B cell (primary cell): ENCODE results near the gene CEP131. TPM values are rescaled to one million over a fixed set of nuclear protein-coding genes. Genes with fewer than 3 reads are reported as not detected.

Experiments
- ATAC-seq: fragments of 200-7000 bp; cut with Tn5 transposase; one replicate; pipeline ENCODE4 v1.10.0; 2021; ENCODE audit warnings: low read depth, mild to moderate bottlenecking, moderate number of reproducible peaks, moderate library complexity
- CTCF ChIA-PET: fragments of 350-600 bp; sonication (Branson Sonifier 250); formaldehyde crosslinking; loops from one replicate; lab custom pipeline; 2021; ENCODE audit warnings: antibody characterized with exemption, inconsistent platforms; lab: Charles Lee
- POLR2A ChIA-PET: fragments of 350-600 bp; sonication (Branson Sonifier 250); formaldehyde crosslinking; loops from one replicate; lab custom pipeline; 2021; ENCODE audit warnings: antibody characterized with exemption; lab: Charles Lee
- DNase-seq: peaks from one replicate; pipeline ENCODE4 v3.0.0; 2013
- H2AFZ ChIP-seq: 2 replicates; pipeline ENCODE4 v1.6.1; 2012; ENCODE audit warnings: mild to moderate bottlenecking, low read depth, low read length; ENCODE audit not compliant: insufficient read depth, poor library complexity, severe bottlenecking
- H3K27ac ChIP-seq, 2 donors: 1 replicate in 1 of 2; 2 replicates in 1 of 2; pipeline ENCODE4 v1.5.1; 2012 to 2013; ENCODE audit warnings: low read length in 2 of 2, mild to moderate bottlenecking in 2 of 2, moderate library complexity in 1 of 2
- H3K27me3 ChIP-seq, 4 experiments: fragments of 200-600 bp in 1 of 4; sonication (generic) in 1 of 4; replicated peaks in 1 of 4; 1 replicate in 2 of 4; 2 replicates in 2 of 4; pipeline versions ENCODE4 v1.6.1 to v1.7.0; 2013 to 2016; ENCODE audit warnings: low read length in 3 of 4, mild to moderate bottlenecking in 2 of 4, mixed read lengths in 1 of 4, moderate library complexity in 1 of 4; ENCODE audit not compliant: insufficient read depth in 4 of 4, control insufficient read depth in 3 of 4; ENCODE audit errors: control extremely low read depth in 1 of 4
- H3K36me3 ChIP-seq, 2 experiments: replicated peaks in 1 of 2; 1 replicate in 1 of 2; 2 replicates in 1 of 2; pipeline versions ENCODE4 v1.6.1 to v1.7.1; 2013; ENCODE audit warnings: low read length in 1 of 2; ENCODE audit not compliant: insufficient read depth in 2 of 2, control insufficient read depth in 1 of 2; ENCODE audit errors: control extremely low read depth in 1 of 2, extremely low read depth in 1 of 2
- H3K4me1 ChIP-seq, 2 donors: fragments of 200-600 bp in 1 of 2; sonication (generic) in 1 of 2; 1 replicate in 1 of 2; 2 replicates in 1 of 2; pipeline versions ENCODE4 v1.5.1 to v1.6.1; 2013 to 2017; ENCODE audit warnings: low read length in 2 of 2; ENCODE audit not compliant: control insufficient read depth in 2 of 2, insufficient read depth in 2 of 2
- H3K4me2 ChIP-seq: replicated peaks from 2 replicates; pipeline ENCODE3; 2012; ENCODE audit warnings: mild to moderate bottlenecking, low read depth, low read length; ENCODE audit not compliant: poor library complexity, severe bottlenecking
- H3K4me3 ChIP-seq, 5 experiments: fragments of 200-600 bp in 1 of 5; sonication (generic) in 1 of 5; 1 replicate in 3 of 5; 2 replicates in 2 of 5; pipeline versions ENCODE4 v1.5.1 to v1.7.0; 2011 to 2016; ENCODE audit warnings: low read length in 4 of 5, mild to moderate bottlenecking in 4 of 5, low read depth in 2 of 5, control low read depth in 1 of 5, moderate library complexity in 1 of 5; ENCODE audit not compliant: insufficient read depth in 1 of 5; ENCODE audit errors: control extremely low read depth in 1 of 5, extremely low read depth in 1 of 5
- H3K79me2 ChIP-seq: fragments of 200-600 bp; sonication (generic); one replicate; pipeline ENCODE4 v1.6.0; 2016; ENCODE audit warnings: low read length; ENCODE audit not compliant: control insufficient read depth, insufficient read depth
- H3K9ac ChIP-seq: fragments of 200-600 bp; sonication (generic); 2 replicates; pipeline ENCODE4 v1.6.1; 2017; ENCODE audit warnings: mild to moderate bottlenecking, low read length, moderate library complexity
- H3K9me3 ChIP-seq, 3 donors: one replicate each; pipeline versions ENCODE4 v1.6.1 to v1.7.1; 2013; ENCODE audit warnings: low read length in 2 of 3; ENCODE audit not compliant: control insufficient read depth in 2 of 3, insufficient read depth in 1 of 3; ENCODE audit errors: control extremely low read depth in 1 of 3
- H4K20me1 ChIP-seq: 2 replicates; pipeline ENCODE4 v1.6.0; 2012; ENCODE audit warnings: mild to moderate bottlenecking, low read length; ENCODE audit not compliant: insufficient read depth, control insufficient read depth, poor library complexity, severe bottlenecking
- H3K27ac Mint-ChIP-seq: one replicate; pipeline ENCODE4 v1.8.0; 2021; ENCODE audit warnings: mixed read lengths
- H3K27me3 Mint-ChIP-seq: one replicate; pipeline ENCODE4 v1.8.0; 2021; ENCODE audit warnings: mixed read lengths
- H3K4me1 Mint-ChIP-seq: one replicate; pipeline ENCODE4 v1.8.0; 2021; ENCODE audit warnings: mixed read lengths
- H3K4me3 Mint-ChIP-seq: one replicate; pipeline ENCODE4 v1.8.0; 2021; ENCODE audit warnings: mixed read lengths
- H3K9me3 Mint-ChIP-seq: one replicate; pipeline ENCODE4 v1.8.0; 2022; ENCODE audit warnings: mixed read lengths; ENCODE audit not compliant: insufficient read depth
- EZH2 ChIP-seq: IDR thresholded peaks from 2 replicates; pipeline ENCODE4 v1.6.1; 2012; ENCODE audit warnings: borderline replicate concordance, low read depth, mild to moderate bottlenecking, moderate library complexity, low read length; ENCODE audit not compliant: insufficient read depth, poor library complexity, severe bottlenecking
- WGBS: methylation state at CpG from one replicate; pipeline ENCODE4 v1.1.5; 2013; ENCODE audit warnings: missing lambda C conversion rate; ENCODE audit not compliant: insufficient coverage; 5-methylcytosine and 5-hydroxymethylcytosine counted together
- intact Hi-C: fragments of 100-400 bp; cut with micrococcal nuclease; formaldehyde crosslinking; loops from one replicate; pipeline ENCODE4 v1.10.0; 2022
- polyA plus RNA-seq: library from polyadenylated mRNA; depleted of rRNA; stranded (reverse); fragments of >200 nt; gene quantifications from 2 replicates; pipeline ENCODE4 v1.2.3, GENCODE V29; 2012
- total RNA-seq, 2 donors: library from RNA; stranded (reverse); fragments of 120-200 nt in 1 of 2; gene quantifications; 1 replicate in 1 of 2; 2 replicates in 1 of 2; pipeline versions ENCODE4 v1.2.3 to v1.2.4, GENCODE V29; 2013 to 2022
- TF ChIP-seq, protein P1 (sequence below): fragments of 200-600 bp; IDR thresholded peaks from one replicate; pipeline ENCODE4 v1.8.0; 2022; ENCODE audit warnings: antibody characterized with exemption, mild to moderate bottlenecking

CEP131 gene
- total and polyA plus RNA-seq, 2 donors (not counting 1 experiment from before 2014, with no cell fraction given), result 18.8 to 25.5 TPM

DNA sequence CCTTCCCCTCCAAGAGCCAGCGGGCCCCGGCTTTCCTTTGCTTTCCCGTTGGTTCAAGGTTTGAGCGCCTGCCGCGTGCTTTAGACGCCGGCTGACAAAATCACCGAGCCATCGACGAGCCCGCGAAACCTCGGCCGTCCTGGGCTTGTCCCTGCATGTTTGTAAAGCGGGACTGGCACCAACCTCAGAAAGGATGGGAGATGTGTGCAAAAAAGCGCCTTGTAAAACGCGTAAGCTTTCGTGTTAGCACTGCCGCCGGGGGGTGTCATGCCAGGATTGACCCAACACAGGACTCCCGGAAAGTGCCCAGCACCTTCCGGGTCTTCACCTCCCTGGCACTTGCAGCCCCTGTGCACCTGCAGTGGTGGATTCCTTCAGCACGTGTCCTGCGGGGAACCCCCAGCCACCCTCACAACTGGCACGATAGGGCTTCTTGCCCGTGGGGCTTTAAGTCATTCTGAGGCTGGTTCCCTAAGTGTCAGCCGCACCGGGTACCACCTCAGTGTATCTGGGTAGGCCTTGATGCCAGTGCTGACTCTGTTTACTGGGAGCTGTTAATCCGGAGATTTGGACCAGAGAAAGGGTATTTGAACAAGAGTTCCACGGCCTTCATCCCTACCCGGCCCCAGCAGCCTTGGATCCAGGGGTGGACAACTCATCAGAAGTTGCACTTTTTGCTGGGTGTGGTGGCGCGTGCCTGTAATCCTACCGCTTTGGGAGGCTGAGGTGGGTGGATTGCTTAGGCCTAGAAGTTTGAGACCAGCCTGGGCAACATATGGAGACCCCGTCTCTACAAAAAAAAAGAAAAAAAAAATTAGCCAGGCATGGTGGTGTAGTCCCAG, 17.2 kb upstream of the CEP131 start:
- Histone ChIP-seq H4K20me1 (peaks cover 73% of the 10 kb centered on the region), H3K79me2 (peaks cover 67% of the 10 kb centered on the region), H3K36me3 (peaks cover 0 to 23% of the 10 kb centered on the region in 2 experiments), H3K9me3 (peaks cover 0 to 3% (median 0%) of the 10 kb centered on the region in 3 donors), H3K27ac (peak overlapping the region; percentile 2 to 80), H3K9ac (peak overlapping the region; percentile 97), H2AFZ (peak overlapping the region; percentile 96), H3K27me3 (no peaks in the 10 kb centered on the region), H3K4me2 (peak overlapping the region; percentile 97), H3K4me1 (peaks cover 19 to 34% of the 10 kb centered on the region in 2 donors), H3K4me3 (peak overlapping the region; percentile 49 to 82 (median 68))
- Mint-ChIP-seq H3K27ac (peak overlapping the region; percentile 88), H3K4me1 (peaks cover 45% of the 10 kb centered on the region), H3K4me3 (peak overlapping the region; percentile 93), H3K27me3 (no peaks in the 10 kb centered on the region), H3K9me3 (no peaks in the 10 kb centered on the region)
- DNase-seq (peak; percentile 70), ATAC-seq (no peak)
- no peak for TF ChIP-seq EZH2
- TF ChIP-seq, protein P1, sequence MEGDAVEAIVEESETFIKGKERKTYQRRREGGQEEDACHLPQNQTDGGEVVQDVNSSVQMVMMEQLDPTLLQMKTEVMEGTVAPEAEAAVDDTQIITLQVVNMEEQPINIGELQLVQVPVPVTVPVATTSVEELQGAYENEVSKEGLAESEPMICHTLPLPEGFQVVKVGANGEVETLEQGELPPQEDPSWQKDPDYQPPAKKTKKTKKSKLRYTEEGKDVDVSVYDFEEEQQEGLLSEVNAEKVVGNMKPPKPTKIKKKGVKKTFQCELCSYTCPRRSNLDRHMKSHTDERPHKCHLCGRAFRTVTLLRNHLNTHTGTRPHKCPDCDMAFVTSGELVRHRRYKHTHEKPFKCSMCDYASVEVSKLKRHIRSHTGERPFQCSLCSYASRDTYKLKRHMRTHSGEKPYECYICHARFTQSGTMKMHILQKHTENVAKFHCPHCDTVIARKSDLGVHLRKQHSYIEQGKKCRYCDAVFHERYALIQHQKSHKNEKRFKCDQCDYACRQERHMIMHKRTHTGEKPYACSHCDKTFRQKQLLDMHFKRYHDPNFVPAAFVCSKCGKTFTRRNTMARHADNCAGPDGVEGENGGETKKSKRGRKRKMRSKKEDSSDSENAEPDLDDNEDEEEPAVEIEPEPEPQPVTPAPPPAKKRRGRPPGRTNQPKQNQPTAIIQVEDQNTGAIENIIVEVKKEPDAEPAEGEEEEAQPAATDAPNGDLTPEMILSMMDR, result no peak
- POLR2A ChIA-PET, result interaction anchor here (0.5 to 2.4 kb wide), 7 partner anchors 10 to 1395 kb away, joined by 3 to 19 read pairs (median 3); partner anchors contain the start of gene CEP131
- 19% methylated on average over 37 of the region's 37 CpGs for WGBS
- CTCF ChIA-PET, result interaction anchor here (0.8 to 5.6 kb wide), 9 partner anchors 11 to 360 kb away, joined by 3 to 43 read pairs (median 3); partner anchors contain the start of gene CEP131
- intact Hi-C loops, result loop anchor here (1.0 to 2.0 kb wide), 6 partner anchors 12 to 825 kb away; partner anchors contain the start of genes CCDC137, ENDOV, OXLD1 and SLC38A10
